NCI-H2171 treated with DMSO at 0.1 percent for 48 hours (cell line): ENCODE results near the gene PCDHA11.
"Not testable (repeated sequence)": the region's sequence is repeated elsewhere in the genome, so short reads cannot be mapped to it uniquely, and the experiment has no call there.

ENCODE experiments used
- DNase-seq: peaks from one replicate; lab custom pipeline; 2025; lab: John Stamatoyannopoulos, UW

Gene PCDHA11

DNA sequence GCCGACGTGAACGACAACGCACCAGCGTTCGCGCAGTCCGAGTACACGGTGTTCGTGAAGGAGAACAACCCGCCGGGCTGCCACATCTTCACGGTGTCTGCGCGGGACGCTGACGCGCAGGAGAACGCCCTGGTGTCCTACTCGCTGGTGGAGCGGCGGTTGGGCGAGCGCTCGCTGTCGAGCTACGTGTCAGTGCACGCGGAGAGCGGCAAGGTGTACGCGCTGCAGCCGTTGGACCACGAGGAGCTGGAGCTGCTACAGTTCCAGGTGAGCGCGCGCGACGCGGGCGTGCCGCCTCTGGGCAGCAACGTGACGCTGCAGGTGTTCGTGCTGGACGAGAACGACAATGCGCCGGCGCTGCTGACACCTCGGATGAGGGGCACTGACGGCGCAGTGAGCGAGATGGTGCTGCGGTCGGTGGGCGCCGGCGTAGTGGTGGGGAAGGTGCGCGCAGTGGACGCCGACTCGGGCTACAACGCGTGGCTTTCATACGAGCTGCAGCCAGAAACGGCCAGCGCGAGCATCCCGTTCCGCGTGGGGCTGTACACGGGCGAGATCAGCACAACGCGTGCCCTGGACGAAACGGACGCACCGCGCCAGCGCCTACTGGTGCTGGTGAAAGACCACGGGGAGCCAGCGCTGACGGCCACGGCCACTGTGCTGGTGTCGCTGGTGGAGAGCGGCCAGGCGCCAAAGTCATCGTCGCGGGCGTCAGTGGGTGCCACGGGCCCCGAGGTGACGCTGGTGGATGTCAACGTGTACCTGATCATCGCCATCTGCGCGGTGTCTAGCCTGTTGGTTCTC, 18.7 kb upstream of the PCDHA11 start:
- DNase-seq, result not testable (repeated sequence)

DNA sequence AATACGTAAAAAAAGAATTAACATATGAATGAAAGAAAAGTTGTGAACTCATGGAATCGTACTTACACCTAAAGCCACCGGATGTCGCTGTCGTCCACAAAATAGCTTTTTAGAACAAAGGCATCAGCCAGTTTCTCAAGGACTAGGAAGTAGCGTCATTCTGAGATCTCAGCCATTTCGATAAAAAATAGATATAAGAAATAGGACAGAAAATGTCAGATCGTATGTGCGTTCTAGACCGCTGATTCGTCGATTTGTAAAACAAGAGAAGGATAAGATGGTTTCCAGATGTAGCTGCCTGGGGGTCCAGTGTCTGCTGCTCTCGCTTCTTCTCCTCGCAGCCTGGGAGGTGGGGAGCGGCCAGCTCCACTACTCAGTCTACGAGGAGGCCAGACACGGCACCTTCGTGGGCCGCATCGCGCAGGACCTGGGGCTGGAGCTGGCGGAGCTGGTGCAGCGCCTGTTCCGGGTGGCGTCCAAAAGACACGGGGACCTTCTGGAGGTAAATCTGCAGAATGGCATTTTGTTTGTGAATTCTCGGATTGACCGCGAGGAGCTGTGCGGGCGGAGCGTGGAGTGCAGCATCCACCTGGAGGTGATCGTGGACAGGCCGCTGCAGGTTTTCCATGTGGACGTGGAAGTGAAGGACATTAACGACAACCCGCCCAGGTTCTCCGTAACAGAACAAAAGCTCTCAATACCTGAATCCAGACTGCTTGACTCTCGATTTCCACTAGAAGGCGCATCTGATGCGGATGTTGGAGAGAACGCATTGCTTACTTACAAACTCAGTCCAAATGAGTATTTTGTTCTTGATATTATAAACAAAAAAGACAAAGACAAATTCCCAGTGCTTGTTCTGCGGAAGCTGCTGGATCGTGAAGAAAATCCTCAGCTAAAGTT, 12.7 kb upstream of the PCDHA11 start, which contains the start of gene PCDHA10:
Gene PCDHA10, plus strand, starts transcription at position 126 of the 903 bp plus-strand sequence. Its CDS starts 152 bp downstream, at position 278.
- no peak for DNase-seq

DNA sequence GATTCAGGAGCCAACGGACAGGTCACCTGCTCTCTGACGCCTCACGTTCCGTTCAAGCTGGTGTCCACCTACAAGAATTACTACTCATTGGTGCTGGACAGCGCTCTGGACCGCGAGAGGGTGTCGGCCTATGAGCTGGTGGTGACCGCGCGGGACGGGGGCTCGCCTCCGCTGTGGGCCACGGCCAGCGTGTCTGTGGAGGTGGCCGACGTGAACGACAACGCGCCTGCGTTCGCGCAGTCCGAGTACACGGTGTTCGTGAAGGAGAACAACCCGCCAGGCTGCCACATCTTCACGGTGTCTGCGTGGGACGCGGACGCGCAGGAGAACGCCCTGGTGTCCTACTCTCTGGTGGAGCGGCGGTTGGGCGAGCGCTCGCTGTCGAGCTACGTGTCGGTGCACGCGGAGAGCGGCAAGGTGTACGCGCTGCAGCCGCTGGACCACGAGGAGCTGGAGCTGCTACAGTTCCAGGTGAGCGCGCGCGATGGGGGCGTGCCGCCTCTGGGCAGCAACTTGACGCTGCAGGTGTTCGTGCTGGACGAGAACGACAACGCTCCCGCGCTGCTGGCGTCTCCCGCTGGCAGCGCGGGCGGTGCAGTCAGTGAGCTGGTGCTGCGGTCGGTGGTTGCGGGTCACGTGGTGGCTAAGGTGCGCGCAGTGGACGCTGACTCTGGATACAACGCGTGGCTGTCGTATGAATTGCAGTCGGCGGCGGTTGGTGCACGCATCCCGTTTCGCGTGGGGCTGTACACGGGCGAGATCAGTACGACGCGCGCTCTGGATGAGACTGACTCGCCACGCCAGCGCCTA, 11.4 kb upstream of the PCDHA11 start:
- no peak for DNase-seq

- no peak for DNase-seq
Measured at GRCh38 chr5:140857987-140858240, 10.8 kb upstream of the PCDHA11 start.

DNA sequence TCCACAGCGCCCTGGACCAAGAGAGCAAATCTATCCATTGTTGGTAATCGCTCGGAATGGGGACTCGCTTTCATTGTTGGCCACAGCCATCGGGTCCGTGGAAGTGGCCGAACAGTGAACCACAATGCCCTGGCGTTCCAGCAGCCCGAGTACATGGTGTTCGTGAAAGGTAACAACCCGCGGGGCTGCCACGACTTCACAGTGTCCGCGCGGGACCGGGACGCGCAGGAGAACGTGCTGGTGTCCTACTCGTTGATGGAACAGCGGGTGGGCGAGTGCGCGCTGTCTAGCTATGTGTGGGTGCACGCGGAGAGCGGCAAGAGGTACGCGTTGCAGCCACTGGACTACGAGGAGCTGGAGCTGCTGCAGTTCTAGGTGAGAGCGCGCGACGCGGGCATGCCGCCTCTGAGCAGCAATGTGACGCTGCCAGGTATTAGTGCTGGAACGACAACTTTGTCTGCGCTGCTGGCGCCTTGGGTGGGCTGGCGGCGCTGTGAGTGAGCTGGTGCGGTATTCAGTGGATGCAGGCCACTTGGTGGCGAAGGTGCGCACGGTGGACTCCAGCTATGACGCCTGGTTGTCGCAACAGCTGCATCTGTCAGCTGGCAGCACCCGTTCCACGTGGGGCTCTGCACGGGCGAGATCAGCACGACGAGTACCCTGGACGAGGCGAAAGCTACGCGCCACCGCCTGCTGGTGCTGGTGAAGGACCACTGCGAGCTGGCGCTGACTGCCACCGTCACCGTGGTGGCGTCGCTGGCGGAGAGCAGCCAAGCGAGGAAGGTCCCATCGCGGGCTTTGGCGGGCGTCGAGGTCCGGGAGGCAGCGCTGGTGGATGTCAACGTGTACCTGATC, 6.1 kb upstream of the PCDHA11 start:
- DNase-seq, result no peak

GRCh38 chr5:140869555-140869886, 764 bp downstream of the PCDHA11 start:
- no peak for DNase-seq

DNA sequence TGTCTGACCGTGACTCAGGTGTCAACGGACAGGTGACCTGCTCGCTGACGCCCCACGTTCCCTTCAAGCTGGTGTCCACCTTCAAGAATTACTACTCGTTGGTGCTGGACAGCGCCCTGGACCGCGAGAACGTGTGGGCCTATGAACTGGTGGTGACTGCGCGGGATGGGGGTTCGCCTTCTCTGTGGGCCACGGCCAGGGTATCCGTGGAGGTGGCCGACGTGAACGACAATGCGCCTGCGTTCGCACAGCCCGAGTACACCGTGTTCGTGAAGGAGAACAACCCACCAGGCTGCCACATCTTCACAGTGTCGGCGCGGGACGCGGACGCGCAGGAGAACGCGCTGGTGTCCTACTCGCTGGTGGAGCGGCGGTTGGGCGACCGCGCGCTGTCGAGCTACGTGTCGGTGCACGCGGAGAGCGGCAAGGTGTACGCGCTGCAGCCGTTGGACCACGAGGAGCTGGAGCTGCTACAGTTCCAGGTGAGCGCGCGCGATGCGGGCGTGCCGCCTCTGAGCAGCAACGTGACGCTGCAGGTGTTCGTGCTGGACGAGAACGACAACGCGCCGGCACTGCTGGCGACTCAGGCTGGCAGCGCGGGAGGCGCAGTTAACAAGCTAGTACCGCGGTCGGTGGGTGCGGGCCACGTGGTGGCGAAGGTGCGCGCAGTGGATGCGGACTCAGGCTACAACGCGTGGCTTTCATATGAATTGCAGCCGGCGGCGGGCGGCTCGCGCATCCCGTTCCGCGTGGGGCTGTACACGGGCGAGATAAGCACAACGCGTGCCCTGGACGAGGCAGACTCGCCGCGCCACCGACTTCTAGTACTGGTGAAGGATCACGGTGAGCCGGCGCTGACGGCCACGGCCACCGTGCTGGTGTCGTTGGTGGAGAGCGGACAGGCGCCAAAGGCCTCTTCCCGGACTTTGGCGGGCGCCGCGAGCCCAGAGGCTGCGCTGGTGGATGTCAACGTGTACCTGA, 1.8 kb downstream of the PCDHA11 start:
- DNase-seq, result no peak

- no peak for DNase-seq
Measured at GRCh38 chr5:140875085-140876065, 6.6 kb downstream of the PCDHA11 start, which contains the start of gene PCDHA12. Gene PCDHA12, plus strand, starts transcription at chr5:140875308. Its CDS starts 165 bp downstream, at chr5:140875473.

GRCh38 chr5:140876541-140877261, 7.9 kb downstream of the PCDHA11 start:
- DNase-seq, result not testable (repeated sequence)

- no peak for DNase-seq
Measured at GRCh38 chr5:140877262-140877581, 8.5 kb downstream of the PCDHA11 start.

DNA sequence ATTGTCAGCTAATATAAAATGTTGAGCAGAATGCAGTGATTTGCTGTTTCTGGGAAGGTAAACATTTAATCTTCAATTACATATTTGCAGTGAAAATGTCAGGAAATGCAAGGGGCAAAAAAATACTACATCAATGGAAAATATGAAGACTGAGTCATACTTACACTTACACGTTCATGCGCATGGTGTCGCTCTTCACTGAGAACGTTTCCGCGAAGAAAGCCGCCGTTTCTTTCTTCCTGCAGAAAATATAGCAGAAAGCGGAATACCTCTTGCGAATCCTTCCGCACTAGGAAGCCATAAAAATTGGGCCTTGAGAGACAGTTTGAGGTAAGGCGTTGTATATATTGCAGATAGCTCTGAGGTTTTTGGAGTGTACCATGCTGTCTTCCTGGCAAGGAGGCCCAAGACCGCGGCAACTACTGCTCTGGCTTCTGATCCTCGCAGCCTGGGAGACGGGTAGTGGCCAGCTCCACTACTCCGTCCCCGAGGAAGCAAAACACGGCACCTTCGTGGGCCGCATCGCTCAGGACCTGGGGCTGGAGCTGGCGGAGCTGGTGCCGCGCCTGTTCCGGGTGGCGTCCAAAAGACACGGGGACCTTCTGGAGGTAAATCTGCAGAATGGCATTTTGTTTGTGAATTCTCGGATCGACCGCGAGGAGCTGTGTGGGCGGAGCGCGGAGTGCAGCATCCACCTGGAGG, 13.3 kb downstream of the PCDHA11 start, which contains the start of gene PCDHA13:
Gene PCDHA13, plus strand, starts transcription at position 236 of the 702 bp plus-strand sequence. Its CDS starts 145 bp downstream, at position 381.
- no peak for DNase-seq

- DNase-seq, result no peak
Measured at GRCh38 chr5:140882591-140882899, 13.8 kb downstream of the PCDHA11 start.

DNA sequence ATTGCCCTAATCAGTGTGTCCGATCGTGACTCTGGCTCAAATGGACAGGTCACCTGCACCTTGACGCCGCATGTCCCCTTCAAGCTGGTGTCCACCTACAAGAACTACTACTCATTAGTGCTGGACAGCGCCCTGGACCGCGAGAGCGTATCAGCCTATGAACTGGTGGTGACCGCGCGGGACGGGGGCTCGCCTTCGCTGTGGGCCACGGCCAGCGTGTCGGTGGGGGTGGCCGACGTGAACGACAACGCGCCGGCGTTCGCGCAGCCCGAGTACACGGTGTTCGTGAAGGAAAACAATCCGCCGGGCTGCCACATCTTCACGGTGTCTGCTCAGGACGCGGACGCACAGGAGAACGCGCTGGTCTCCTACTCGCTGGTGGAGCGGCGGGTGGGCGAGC, 14.6 kb downstream of the PCDHA11 start:
- DNase-seq, result no peak

GRCh38 chr5:140883927-140884697, 15.4 kb downstream of the PCDHA11 start:
- no peak for DNase-seq

DNA sequence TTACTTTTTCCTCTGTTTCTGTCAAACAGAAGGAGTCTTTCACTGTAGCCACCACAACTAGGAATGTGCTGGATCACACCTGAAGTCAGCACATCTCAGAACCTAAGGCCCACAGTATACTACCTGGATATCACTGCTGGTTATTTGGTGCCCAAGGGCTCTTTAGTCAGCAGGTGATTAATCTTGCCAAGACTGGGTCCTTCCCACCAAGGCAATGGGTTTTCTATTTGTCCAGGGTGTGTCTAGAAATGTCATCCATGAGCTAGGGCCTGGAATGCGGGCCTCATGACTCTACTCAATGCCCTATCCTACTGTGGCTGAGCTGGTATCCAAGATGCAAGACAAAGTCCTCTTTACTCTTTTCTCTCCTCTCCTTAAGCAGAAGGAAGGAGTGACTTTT, 47.6 kb downstream of the PCDHA11 start:
- no peak for DNase-seq
